GM13976 (cell line): ENCODE measurements around the gene RPAP2.
"Not testable (repeated sequence)": the region's sequence is repeated elsewhere in the genome, so short reads cannot be mapped to it uniquely, and the experiment has no call there.

Source experiments
- DNase-seq: peaks from one replicate; pipeline ENCODE4 v3.0.0; 2012; ENCODE audit warnings: low spot score
- in situ Hi-C: fragments of 300-500 bp; cut with MboI; formaldehyde crosslinking; loops from one replicate; pipeline ENCODE4 v1.12.0; 2022; ENCODE audit warnings: low sequenced_read_pairs, mixed read lengths, inconsistent platforms; ENCODE audit not compliant: unreplicated experiment
- TF ChIP-seq, protein P1 (sequence below): IDR thresholded peaks from 2 replicates; pipeline ENCODE4 v1.5.1; 2012; ENCODE audit warnings: borderline replicate concordance, mild to moderate bottlenecking; ENCODE audit not compliant: insufficient read depth; ENCODE audit errors: extremely low read depth, missing control alignments, control extremely low read depth

Gene RPAP2

DNA sequence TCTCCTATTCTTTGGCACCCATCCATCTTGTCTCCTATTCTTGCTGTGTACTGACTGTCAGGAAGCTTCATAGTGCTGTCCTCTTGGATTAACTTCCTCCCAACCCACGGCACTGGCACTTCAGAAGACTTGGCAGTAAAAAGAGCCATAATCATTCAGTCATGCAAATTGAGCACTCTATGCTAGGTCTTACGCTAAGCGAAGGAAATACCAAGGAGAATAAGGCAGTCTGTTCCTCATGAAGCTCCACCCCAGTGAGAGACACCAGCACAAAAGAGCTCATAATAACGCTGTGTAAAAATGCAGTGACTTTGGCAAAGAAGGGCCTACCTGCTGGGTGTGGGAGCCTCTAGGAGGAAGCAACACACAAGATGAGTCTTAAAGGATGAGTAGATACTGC, 120.8 kb downstream of the RPAP2 start:
- DNase-seq = no peak
- TF ChIP-seq, protein P1, sequence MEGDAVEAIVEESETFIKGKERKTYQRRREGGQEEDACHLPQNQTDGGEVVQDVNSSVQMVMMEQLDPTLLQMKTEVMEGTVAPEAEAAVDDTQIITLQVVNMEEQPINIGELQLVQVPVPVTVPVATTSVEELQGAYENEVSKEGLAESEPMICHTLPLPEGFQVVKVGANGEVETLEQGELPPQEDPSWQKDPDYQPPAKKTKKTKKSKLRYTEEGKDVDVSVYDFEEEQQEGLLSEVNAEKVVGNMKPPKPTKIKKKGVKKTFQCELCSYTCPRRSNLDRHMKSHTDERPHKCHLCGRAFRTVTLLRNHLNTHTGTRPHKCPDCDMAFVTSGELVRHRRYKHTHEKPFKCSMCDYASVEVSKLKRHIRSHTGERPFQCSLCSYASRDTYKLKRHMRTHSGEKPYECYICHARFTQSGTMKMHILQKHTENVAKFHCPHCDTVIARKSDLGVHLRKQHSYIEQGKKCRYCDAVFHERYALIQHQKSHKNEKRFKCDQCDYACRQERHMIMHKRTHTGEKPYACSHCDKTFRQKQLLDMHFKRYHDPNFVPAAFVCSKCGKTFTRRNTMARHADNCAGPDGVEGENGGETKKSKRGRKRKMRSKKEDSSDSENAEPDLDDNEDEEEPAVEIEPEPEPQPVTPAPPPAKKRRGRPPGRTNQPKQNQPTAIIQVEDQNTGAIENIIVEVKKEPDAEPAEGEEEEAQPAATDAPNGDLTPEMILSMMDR = no peak
- in situ Hi-C loops = no loop called here

DNA sequence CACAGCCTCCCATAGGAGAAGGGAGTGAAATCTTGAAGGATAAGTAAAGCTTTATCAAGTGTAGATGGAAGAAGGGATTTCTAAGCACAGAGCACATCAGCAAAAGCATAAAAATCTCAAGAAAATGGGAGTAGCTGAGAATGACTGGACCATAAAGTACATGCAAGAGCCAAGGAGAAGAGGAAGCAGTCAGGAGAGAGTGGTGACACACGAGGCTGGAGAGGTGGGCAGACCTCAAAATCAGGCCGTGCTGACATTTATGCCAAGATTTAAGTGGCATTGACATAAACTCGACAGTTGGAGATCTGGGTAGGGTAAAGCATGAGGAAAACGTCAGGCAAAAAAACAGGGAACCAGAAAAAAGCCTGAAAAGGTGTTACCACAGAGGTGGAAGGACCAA, 125.5 kb downstream of the RPAP2 start:
- TF ChIP-seq, protein P1 = no peak
- no peak for DNase-seq
- in situ Hi-C loops = no loop called here

DNA sequence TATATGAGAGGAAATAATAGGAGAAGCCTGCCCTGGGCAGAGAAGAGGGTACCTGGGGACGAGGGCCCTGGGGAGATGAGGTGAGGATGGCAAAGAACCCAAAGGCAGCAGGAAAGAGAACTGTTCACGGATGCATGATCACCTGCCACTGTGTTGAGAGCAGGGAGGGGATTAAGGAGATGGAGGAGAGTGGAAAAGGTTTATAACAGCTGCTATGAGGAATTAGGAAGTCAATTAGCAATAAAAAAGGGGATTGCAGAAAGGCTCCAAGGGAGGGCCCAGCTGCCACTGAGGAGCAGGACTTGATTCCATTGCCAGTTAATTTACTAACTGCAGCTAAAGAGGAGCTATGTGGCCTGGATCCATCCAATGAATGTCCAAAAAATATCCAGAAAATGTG, 126.8 kb downstream of the RPAP2 start:
- TF ChIP-seq, protein P1 = no peak
- no peak for DNase-seq
- in situ Hi-C loops = no loop called here

DNA sequence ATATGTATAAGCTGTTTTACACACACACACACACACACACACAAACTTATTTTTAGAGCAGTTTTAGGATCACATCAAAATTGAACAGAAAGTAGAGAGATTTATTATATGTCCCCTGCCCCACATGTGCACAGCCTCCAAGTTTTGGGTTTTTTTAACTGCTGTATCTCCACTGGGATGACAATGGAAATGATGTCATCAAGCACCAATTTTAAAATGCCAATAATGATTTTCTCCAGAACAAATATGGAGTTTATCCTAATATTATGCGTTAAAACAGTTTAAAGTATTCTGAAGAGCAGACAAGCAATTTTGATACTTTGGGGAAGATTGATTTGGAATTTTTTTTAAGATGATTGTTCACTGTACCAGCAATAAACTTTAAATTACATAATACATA, 131.2 kb downstream of the RPAP2 start:
- no peak for DNase-seq
- TF ChIP-seq, protein P1 = no peak
- in situ Hi-C loops = no loop called here

DNA sequence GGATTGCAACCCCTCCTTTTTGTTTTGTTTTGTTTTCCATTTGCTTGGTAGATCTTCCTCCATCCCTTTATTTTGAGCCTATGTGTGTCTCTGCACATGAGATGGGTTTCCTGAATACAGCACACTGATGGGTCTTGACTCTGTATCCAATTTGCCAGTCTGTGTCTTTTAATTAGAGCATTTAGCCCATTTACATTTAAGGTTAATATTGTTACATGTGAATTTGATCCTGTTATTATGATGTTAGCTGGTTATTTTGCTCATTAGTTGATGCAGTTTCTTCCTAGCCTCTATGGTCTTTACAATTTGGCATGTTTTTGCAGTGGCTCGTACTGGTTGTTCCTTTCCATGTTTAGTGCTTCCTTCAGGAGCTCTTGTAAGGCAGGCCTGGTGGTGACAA, 135.7 kb downstream of the RPAP2 start:
- DNase-seq = not testable (repeated sequence)

DNA sequence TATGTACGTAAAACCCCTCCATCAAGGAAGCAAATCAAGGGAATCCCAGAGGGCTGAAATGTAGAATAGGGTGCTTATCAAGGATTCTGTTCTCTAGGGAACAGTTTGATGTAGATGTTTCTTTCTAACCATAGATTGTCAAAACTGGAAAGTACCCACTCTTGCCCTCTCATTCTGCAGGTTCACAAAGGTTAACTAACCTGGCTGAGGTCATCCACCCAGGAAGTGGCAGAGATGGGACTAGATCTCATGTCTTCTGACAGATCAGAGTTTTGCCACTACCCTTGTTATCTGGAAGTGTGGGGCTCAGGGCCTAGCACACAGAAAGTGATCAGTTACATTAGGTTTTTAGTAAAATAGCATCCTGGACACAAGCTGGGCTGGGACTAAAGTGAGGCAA, 140.4 kb downstream of the RPAP2 start:
- TF ChIP-seq, protein P1 = no peak
- in situ Hi-C loops = no loop called here
- no peak for DNase-seq

More for the DNA sequence above, 135.7 kb downstream of the RPAP2 start:
- in situ Hi-C loops = not testable (repeated sequence)

DNA sequence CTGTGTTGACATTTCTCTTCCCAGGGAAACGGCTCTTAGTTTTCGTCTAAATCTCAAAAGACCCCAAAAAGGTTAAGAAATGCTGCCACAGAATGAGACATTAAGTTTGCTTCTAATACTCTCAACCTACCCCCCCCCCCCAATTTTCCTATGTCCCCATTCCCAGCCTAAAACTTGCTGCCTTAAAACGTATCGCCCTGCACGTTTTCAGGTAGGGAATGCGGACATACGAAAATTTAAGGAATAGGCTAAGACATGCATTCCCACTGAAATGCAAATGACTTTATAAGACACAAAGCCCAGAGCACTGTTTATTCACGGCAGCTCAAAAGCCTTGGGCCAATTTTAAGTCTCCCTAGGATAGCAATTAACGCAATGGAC, 142.4 kb downstream of the RPAP2 start:
- no peak for DNase-seq
- in situ Hi-C loops = no loop called here
- TF ChIP-seq, protein P1 = no peak
